Keratinocyte (primary cell): Measurements from ENCODE around the gene GTF2H2C. TPM values are rescaled to one million over a fixed set of nuclear protein-coding genes. Genes with fewer than 3 reads are reported as not detected.

Source experiments
- DNase-seq: peaks from one replicate; pipeline ENCODE4 v3.0.0-alpha.2; 2011; ENCODE audit warnings: low read depth, missing footprints, low spot score
- FAIRE-seq: peaks from 2 replicates; lab custom pipeline; 2011; peaks lifted over from hg19 to GRCh38; lab: Jason Lieb, UNC
- H2AFZ ChIP-seq: 2 replicates; pipeline ENCODE4 v1.6.0; 2012; ENCODE audit warnings: low read length, control low read depth, inconsistent platforms; ENCODE audit not compliant: control insufficient read depth
- H3K27ac ChIP-seq: 2 replicates; pipeline ENCODE4 v1.5.1; 2011; ENCODE audit warnings: low read length; ENCODE audit not compliant: control insufficient read depth, insufficient read depth
- H3K27me3 ChIP-seq: 3 replicates; pipeline ENCODE4 v1.6.0; 2011; ENCODE audit warnings: low read length; ENCODE audit not compliant: control insufficient read depth, insufficient read depth; ENCODE audit errors: extremely low read depth
- H3K36me3 ChIP-seq, 2 experiments: 2 replicates in 1 of 2; 3 replicates in 1 of 2; pipeline ENCODE4 v1.5.1; 2011; ENCODE audit warnings: low read length in 2 of 2, mild to moderate bottlenecking in 1 of 2; ENCODE audit not compliant: control insufficient read depth in 2 of 2, insufficient read depth in 2 of 2; ENCODE audit errors: extremely low read depth in 1 of 2
- H3K4me1 ChIP-seq: 3 replicates; pipeline ENCODE4 v1.5.1; 2011; ENCODE audit warnings: low read length; ENCODE audit not compliant: control insufficient read depth, insufficient read depth; ENCODE audit errors: extremely low read depth
- H3K4me2 ChIP-seq: 3 replicates; pipeline ENCODE4 v1.6.0; 2011; ENCODE audit warnings: low read depth, low read length; ENCODE audit not compliant: control insufficient read depth, insufficient read depth; ENCODE audit errors: extremely low read depth
- H3K4me3 ChIP-seq, 3 experiments: fragments of 200-600 bp in 1 of 3; sonication (generic) in 1 of 3; 2 replicates in 2 of 3; 3 replicates in 1 of 3; pipeline ENCODE4 v1.5.1; 2011 to 2016; ENCODE audit warnings: low read length in 3 of 3, mild to moderate bottlenecking in 3 of 3, control low read depth in 2 of 3, inconsistent platforms in 1 of 3, low read depth in 1 of 3, mixed read lengths in 1 of 3, mixed run types in 1 of 3, moderate library complexity in 1 of 3; ENCODE audit not compliant: control insufficient read depth in 2 of 3, insufficient read depth in 2 of 3; ENCODE audit errors: extremely low read depth in 1 of 3
- H3K79me2 ChIP-seq: 2 replicates; pipeline ENCODE4 v1.6.0; 2012; ENCODE audit warnings: low read length; ENCODE audit not compliant: control insufficient read depth, insufficient read depth
- H3K9ac ChIP-seq: 3 replicates; pipeline ENCODE4 v1.6.0; 2011; ENCODE audit warnings: low read length; ENCODE audit not compliant: control insufficient read depth, insufficient read depth; ENCODE audit errors: extremely low read depth
- H3K9me1 ChIP-seq: 3 replicates; pipeline ENCODE4 v1.6.0; 2011; ENCODE audit warnings: low read length; ENCODE audit not compliant: control insufficient read depth, insufficient read depth; ENCODE audit errors: extremely low read depth
- H3K9me3 ChIP-seq: 2 replicates; pipeline ENCODE4 v1.5.1; 2012; ENCODE audit warnings: low read depth, low read length; ENCODE audit not compliant: control insufficient read depth
- H4K20me1 ChIP-seq: 3 replicates; pipeline ENCODE4 v1.6.0; 2011; ENCODE audit warnings: low read length; ENCODE audit not compliant: control insufficient read depth, insufficient read depth; ENCODE audit errors: extremely low read depth
- CTCF ChIP-seq, 3 experiments: IDR thresholded peaks in 1 of 3; conservative IDR thresholded peaks in 1 of 3; optimal IDR thresholded peaks in 1 of 3; 2 replicates in 2 of 3; 3 replicates in 1 of 3; pipeline versions ENCODE3 to v1.5.1; 2011; ENCODE audit warnings: low read length in 3 of 3, mild to moderate bottlenecking in 3 of 3, moderate library complexity in 2 of 3, control low read depth in 1 of 3, inconsistent platforms in 1 of 3; ENCODE audit not compliant: insufficient read depth in 2 of 3; ENCODE audit errors: extremely low read depth in 1 of 3
- EZH2 ChIP-seq: IDR thresholded peaks from one replicate; pipeline ENCODE4 v1.6.1; 2012; ENCODE audit warnings: inconsistent platforms, mild to moderate bottlenecking, low read length, moderate library complexity
- dilution Hi-C: fragments of 300-500 bp; cut with MboI; formaldehyde crosslinking; loops from one replicate; pipeline ENCODE4 v1.7.0; 2020; ENCODE audit warnings: low sequenced_read_pairs; ENCODE audit not compliant: extremely low pct_ligation_motif_present
- polyA plus RNA-seq, 5 experiments: library from polyadenylated mRNA; depleted of rRNA in 3 of 5; stranded (reverse) in 3 of 5; stranded (forward) in 1 of 5; unstranded in 1 of 5; fragments of >200 nt; gene quantifications; 1 replicate in 1 of 5; 2 replicates in 3 of 5; 3 replicates in 1 of 5; pipeline versions ENCODE4 v1.2.1 to v1.2.3, GENCODE V29; 2011 to 2012; ENCODE audit warnings: missing spikeins in 2 of 5, low read depth in 1 of 5, low replicate concordance in 1 of 5

The GTF2H2C gene
- polyA plus RNA-seq, 1 donor (not counting 4 experiments of a cell fraction or from before 2014, with no cell fraction given): 37.3 TPM

GRCh38 chr5:69528035-69528434, 32.0 kb upstream of the GTF2H2C start:
- no peaks in the 10 kb centered on the region for H4K20me1 ChIP-seq
- H3K4me2 ChIP-seq: no peak overlapping the region
- no peak for FAIRE-seq
- H3K27me3 ChIP-seq: no peaks in the 10 kb centered on the region
- no peak for DNase-seq
- no peaks in the 10 kb centered on the region for H3K9me1 ChIP-seq
- no peak overlapping the region for H3K4me3 ChIP-seq
- TF ChIP-seq EZH2 (no peak), CTCF (optimal IDR thresholded peaks at IDR 0.05 in 1 of 3, IDR thresholded peaks at IDR 0.05 in 1 of 3, conservative IDR thresholded peaks at IDR 0.05 in 1 of 3; ENCODE audit: extremely low read depth in 1 of 3, insufficient read depth in 2 of 3, low read length in 3 of 3) (no peak)
- H3K4me1 ChIP-seq: peaks cover 9% of the 10 kb centered on the region
- dilution Hi-C loops: no loop called here
- no peak overlapping the region for H3K9ac ChIP-seq
- no peak overlapping the region for H2AFZ ChIP-seq
- H3K9me3 ChIP-seq: no peaks in the 10 kb centered on the region
- no peaks in the 10 kb centered on the region for H3K36me3 ChIP-seq
- H3K79me2 ChIP-seq: no peaks in the 10 kb centered on the region
- no peak overlapping the region for H3K27ac ChIP-seq

- Histone ChIP-seq H3K9me3 (no peaks in the 10 kb centered on the region), H3K27me3 (no peaks in the 10 kb centered on the region), H3K79me2 (no peaks in the 10 kb centered on the region), H2AFZ (no peak overlapping the region), H4K20me1 (no peaks in the 10 kb centered on the region), H3K4me1 (peaks cover 9% of the 10 kb centered on the region), H3K9me1 (no peaks in the 10 kb centered on the region), H3K9ac (no peak overlapping the region), H3K27ac (no peak overlapping the region), H3K4me2 (no peak overlapping the region), H3K36me3 (no peaks in the 10 kb centered on the region), H3K4me3 (no peak overlapping the region)
- DNase-seq (no peak), FAIRE-seq (no peak)
- dilution Hi-C loops: no loop called here
- TF ChIP-seq EZH2 (no peak), CTCF (optimal IDR thresholded peaks at IDR 0.05 in 1 of 3, IDR thresholded peaks at IDR 0.05 in 1 of 3, conservative IDR thresholded peaks at IDR 0.05 in 1 of 3; ENCODE audit: extremely low read depth in 1 of 3, insufficient read depth in 2 of 3, low read length in 3 of 3) (no peak)
Measured at GRCh38 chr5:69528609-69529008, 31.4 kb upstream of the GTF2H2C start.
